ENCODE data around the gene SLC44A4. TPM values are rescaled to one million over a fixed set of nuclear protein-coding genes. Genes with fewer than 3 reads are reported as not detected.

SLC44A4 gene
- total RNA-seq, 1 experiment from 2014 or later = not detected

GRCh38 chr6:31884528-31885035 lies 5.8 kb upstream of the SLC44A4 start:
- ChIA-PET POLR2A (ENCODE audit: low non-redundant PET) (no interaction called here), CTCF (no interaction called here)
- Histone ChIP-seq H3K9me3 (ENCODE audit: low read depth, low read length, poor library complexity, severe bottlenecking) (no peaks in the 10 kb centered on the region), H3K4me3 (ENCODE audit: low read depth, low read length, poor library complexity, severe bottlenecking) (no peak overlapping the region), H3K27me3 (replicated peaks; ENCODE audit: insufficient read depth, low read depth, low read length, poor library complexity) (no peaks in the 10 kb centered on the region), H3K4me1 (ENCODE audit: insufficient read depth, low read length, poor library complexity, severe bottlenecking) (no peaks in the 10 kb centered on the region), H3K36me3 (ENCODE audit: insufficient read depth, low read length, poor library complexity, severe bottlenecking) (peaks cover 94% of the 10 kb centered on the region), H3K27ac (ENCODE audit: low read depth, low read length, poor library complexity, severe bottlenecking) (no peak overlapping the region)
- intact Hi-C loops (cut with micrococcal nuclease; ENCODE audit: unreplicated experiment) = no loop called here
- no peak for TF ChIP-seq EZH2 (IDR thresholded peaks at IDR 0.05; ENCODE audit: borderline replicate concordance, low read depth, low read length, poor library complexity, severe bottlenecking)
- TF ChIP-seq, protein P1, sequence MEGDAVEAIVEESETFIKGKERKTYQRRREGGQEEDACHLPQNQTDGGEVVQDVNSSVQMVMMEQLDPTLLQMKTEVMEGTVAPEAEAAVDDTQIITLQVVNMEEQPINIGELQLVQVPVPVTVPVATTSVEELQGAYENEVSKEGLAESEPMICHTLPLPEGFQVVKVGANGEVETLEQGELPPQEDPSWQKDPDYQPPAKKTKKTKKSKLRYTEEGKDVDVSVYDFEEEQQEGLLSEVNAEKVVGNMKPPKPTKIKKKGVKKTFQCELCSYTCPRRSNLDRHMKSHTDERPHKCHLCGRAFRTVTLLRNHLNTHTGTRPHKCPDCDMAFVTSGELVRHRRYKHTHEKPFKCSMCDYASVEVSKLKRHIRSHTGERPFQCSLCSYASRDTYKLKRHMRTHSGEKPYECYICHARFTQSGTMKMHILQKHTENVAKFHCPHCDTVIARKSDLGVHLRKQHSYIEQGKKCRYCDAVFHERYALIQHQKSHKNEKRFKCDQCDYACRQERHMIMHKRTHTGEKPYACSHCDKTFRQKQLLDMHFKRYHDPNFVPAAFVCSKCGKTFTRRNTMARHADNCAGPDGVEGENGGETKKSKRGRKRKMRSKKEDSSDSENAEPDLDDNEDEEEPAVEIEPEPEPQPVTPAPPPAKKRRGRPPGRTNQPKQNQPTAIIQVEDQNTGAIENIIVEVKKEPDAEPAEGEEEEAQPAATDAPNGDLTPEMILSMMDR (conservative IDR thresholded peaks at IDR 0.05; ENCODE audit: low read depth, low read length) = no peak
- no TSS peak for BruUV-seq (replicated peaks)
- no peak for DNase-seq (ENCODE audit: low spot score)

DNA sequence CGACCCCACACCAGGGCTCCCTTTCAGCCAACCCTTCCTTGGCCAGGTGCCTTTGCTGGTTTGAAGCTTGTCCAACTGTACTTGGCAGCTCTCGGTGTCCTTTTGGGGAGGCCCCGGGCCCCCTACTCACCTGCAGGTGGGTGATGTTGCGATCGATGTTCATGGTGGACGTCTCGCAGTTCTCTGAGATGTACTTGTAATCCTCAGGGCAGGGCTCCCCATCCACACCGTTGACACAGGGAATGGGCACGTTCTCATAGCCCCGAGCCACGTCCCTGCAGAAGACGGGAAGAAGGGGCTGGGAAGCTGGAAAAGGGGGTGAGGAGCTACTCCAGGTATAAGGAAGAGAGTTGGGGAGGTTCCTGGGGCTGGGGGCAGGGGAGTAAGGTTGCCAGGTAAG lies 4.9 kb upstream of the SLC44A4 start:
- TF ChIP-seq, protein P1 (conservative IDR thresholded peaks at IDR 0.05; ENCODE audit: low read depth, low read length) = no peak
- no peak for TF ChIP-seq EZH2 (IDR thresholded peaks at IDR 0.05; ENCODE audit: borderline replicate concordance, low read depth, low read length, poor library complexity, severe bottlenecking)
- POLR2A ChIA-PET (ENCODE audit: low non-redundant PET) = no interaction called here
- CTCF ChIA-PET = no interaction called here

GRCh38 chr6:31882344-31882743 lies 3.5 kb upstream of the SLC44A4 start:
- ChIA-PET POLR2A (ENCODE audit: low non-redundant PET) (no interaction called here), CTCF (interaction anchor here (0.6 to 1.5 kb wide), 2 partner anchors 70 to 95 kb away, joined by 3 read pairs; no protein-coding TSS in a partner anchor)
- Histone ChIP-seq H3K9me3 (ENCODE audit: low read depth, low read length, poor library complexity, severe bottlenecking) (no peaks in the 10 kb centered on the region), H3K27ac (ENCODE audit: low read depth, low read length, poor library complexity, severe bottlenecking) (no peak overlapping the region), H3K4me3 (ENCODE audit: low read depth, low read length, poor library complexity, severe bottlenecking) (no peak overlapping the region), H3K27me3 (replicated peaks; ENCODE audit: insufficient read depth, low read depth, low read length, poor library complexity) (no peaks in the 10 kb centered on the region), H3K36me3 (ENCODE audit: insufficient read depth, low read length, poor library complexity, severe bottlenecking) (peaks cover 73% of the 10 kb centered on the region), H3K4me1 (ENCODE audit: insufficient read depth, low read length, poor library complexity, severe bottlenecking) (no peaks in the 10 kb centered on the region)
- intact Hi-C loops (cut with micrococcal nuclease; ENCODE audit: unreplicated experiment) = no loop called here
- no peak for DNase-seq (ENCODE audit: low spot score)
- no peak for TF ChIP-seq EZH2 (IDR thresholded peaks at IDR 0.05; ENCODE audit: borderline replicate concordance, low read depth, low read length, poor library complexity, severe bottlenecking)
- TF ChIP-seq, protein P1 (conservative IDR thresholded peaks at IDR 0.05; ENCODE audit: low read depth, low read length) = no peak
- BruUV-seq (replicated peaks) = no TSS peak

More for the DNA sequence above, 4.9 kb upstream of the SLC44A4 start:
- intact Hi-C loops (cut with micrococcal nuclease; ENCODE audit: unreplicated experiment) = no loop called here
- Histone ChIP-seq H3K27me3 (replicated peaks; ENCODE audit: insufficient read depth, low read depth, low read length, poor library complexity) (no peaks in the 10 kb centered on the region), H3K36me3 (ENCODE audit: insufficient read depth, low read length, poor library complexity, severe bottlenecking) (peaks cover 86% of the 10 kb centered on the region), H3K27ac (ENCODE audit: low read depth, low read length, poor library complexity, severe bottlenecking) (no peak overlapping the region), H3K9me3 (ENCODE audit: low read depth, low read length, poor library complexity, severe bottlenecking) (no peaks in the 10 kb centered on the region), H3K4me3 (ENCODE audit: low read depth, low read length, poor library complexity, severe bottlenecking) (no peak overlapping the region), H3K4me1 (ENCODE audit: insufficient read depth, low read length, poor library complexity, severe bottlenecking) (no peaks in the 10 kb centered on the region)
- no TSS peak for BruUV-seq (replicated peaks)
- DNase-seq (ENCODE audit: low spot score) = no peak

All from A673 (cell line).